Activated CD8-positive, alpha-beta T cell treated with anti-CD3 and anti-CD28 coated beads for 36 hours (primary cell): ENCODE measurements around the gene MAPK14. TPM values are rescaled to one million over a fixed set of nuclear protein-coding genes. Genes with fewer than 3 reads are reported as not detected.

Source experiments
- ATAC-seq: fragments of 200-7000 bp; cut with Tn5 transposase; one replicate; pipeline ENCODE4 v1.10.0; 2021; ENCODE audit warnings: mild to moderate bottlenecking, moderate library complexity
- CTCF ChIA-PET: fragments of 350-600 bp; sonication (Branson Sonifier 250); formaldehyde crosslinking; loops from one replicate; lab custom pipeline; 2021; ENCODE audit warnings: antibody characterized with exemption; lab: Charles Lee
- POLR2A ChIA-PET: fragments of 350-600 bp; sonication (Branson Sonifier 250); formaldehyde crosslinking; loops from one replicate; lab custom pipeline; 2021; ENCODE audit warnings: antibody characterized with exemption; lab: Charles Lee
- DNase-seq: peaks from one replicate; pipeline ENCODE4 v3.0.0-alpha.2; 2020
- H3K27ac Mint-ChIP-seq: one replicate; pipeline ENCODE4 v1.8.0; 2021; ENCODE audit warnings: mild to moderate bottlenecking, mixed read lengths
- H3K27me3 Mint-ChIP-seq: one replicate; pipeline ENCODE4 v1.8.0; 2021; ENCODE audit warnings: mixed read lengths
- H3K36me3 Mint-ChIP-seq: one replicate; pipeline ENCODE4 v1.8.0; 2021; ENCODE audit warnings: low read depth, mixed read lengths
- H3K4me1 Mint-ChIP-seq: one replicate; pipeline ENCODE4 v1.8.0; 2021; ENCODE audit warnings: low read depth, mixed read lengths
- H3K4me3 Mint-ChIP-seq: one replicate; pipeline ENCODE4 v1.8.0; 2021; ENCODE audit warnings: mild to moderate bottlenecking, moderate library complexity, mixed read lengths
- H3K9me3 Mint-ChIP-seq: one replicate; pipeline ENCODE4 v1.8.0; 2021; ENCODE audit warnings: mixed read lengths
- CTCF ChIP-seq: fragments of 200-600 bp; IDR thresholded peaks from one replicate; pipeline ENCODE4 v1.8.0; 2022; ENCODE audit warnings: antibody characterized with exemption, mild to moderate bottlenecking
- intact Hi-C: fragments of 100-400 bp; cut with micrococcal nuclease; formaldehyde crosslinking; loops from one replicate; pipeline ENCODE4 v1.10.0; 2022
- total RNA-seq, 2 experiments: library from RNA; stranded (reverse); gene quantifications; one replicate each; pipeline ENCODE4 v1.2.3, GENCODE V29; 2021

The MAPK14 gene
- total RNA-seq, 2 experiments from 2014 or later = 45.7 to 49.8 TPM

- intact Hi-C loops = loop anchor here (5.0 to 10.0 kb wide), 2 partner anchors 77 to 245 kb away; partner anchors contain the start of gene BRPF3
- Mint-ChIP-seq H3K27me3 (no peaks in the 10 kb centered on the region), H3K27ac (peak overlapping the region; percentile 97), H3K4me3 (peak overlapping the region; percentile 64), H3K36me3 (peaks cover 20% of the 10 kb centered on the region), H3K9me3 (no peaks in the 10 kb centered on the region), H3K4me1 (peaks cover 84% of the 10 kb centered on the region)
- DNase-seq (no peak), ATAC-seq (peak; percentile 3)
- ChIA-PET POLR2A (interaction anchor here (3.1 to 4.3 kb wide), 3 partner anchors 10 to 92 kb away, joined by 13 to 42 read pairs (median 23); partner anchors contain the start of genes MAPK13 and MAPK14), CTCF (interaction anchor here (1.8 to 4.3 kb wide), 8 partner anchors 8 to 240 kb away, joined by 4 to 37 read pairs (median 11); partner anchors contain the start of genes MAPK13 and MAPK14)
- TF ChIP-seq CTCF = no peak
These were observed 92.4 kb downstream of the MAPK14 start for GRCh38 chr6:36120018-36120417.

- Mint-ChIP-seq H3K4me1 (peaks cover 83% of the 10 kb centered on the region), H3K9me3 (no peaks in the 10 kb centered on the region), H3K36me3 (peaks cover 20% of the 10 kb centered on the region), H3K27ac (peak overlapping the region; percentile 97), H3K4me3 (peak overlapping the region; percentile 64), H3K27me3 (no peaks in the 10 kb centered on the region)
- DNase-seq = peak; percentile 89
- no peak for TF ChIP-seq CTCF
- POLR2A ChIA-PET = interaction anchor here (1.0 to 4.3 kb wide), 4 partner anchors 11 to 474 kb away, joined by 3 to 42 read pairs (median 13); partner anchors contain the start of genes BRPF3, MAPK13, MAPK14 and SRSF3
- intact Hi-C loops = loop anchor here (5.0 to 10.0 kb wide), 2 partner anchors 77 to 244 kb away; partner anchors contain the start of gene BRPF3
- CTCF ChIA-PET = interaction anchor here (1.3 to 4.3 kb wide), 13 partner anchors 9 to 240 kb away, joined by 3 to 37 read pairs (median 7); partner anchors contain the start of genes MAPK13 and MAPK14
- peak; percentile 52 for ATAC-seq
These were observed 92.9 kb downstream of the MAPK14 start for GRCh38 chr6:36120539-36120938.

- ATAC-seq (peak; percentile 43), DNase-seq (peak; percentile 88)
- H3K4me1 Mint-ChIP-seq = peaks cover 84% of the 10 kb centered on the region
- H3K36me3 Mint-ChIP-seq = peaks cover 20% of the 10 kb centered on the region
- no peak for TF ChIP-seq CTCF
- no peaks in the 10 kb centered on the region for H3K9me3 Mint-ChIP-seq
- peak overlapping the region; percentile 64 for H3K4me3 Mint-ChIP-seq
- intact Hi-C loops = loop anchor here (5.0 to 10.0 kb wide), 2 partner anchors 76 to 244 kb away; partner anchors contain the start of gene BRPF3
- no peaks in the 10 kb centered on the region for H3K27me3 Mint-ChIP-seq
- ChIA-PET CTCF (interaction anchor here (0.9 to 4.3 kb wide), 17 partner anchors 9 to 239 kb away, joined by 3 to 37 read pairs (median 5); partner anchors contain the start of genes MAPK13 and MAPK14), POLR2A (interaction anchor here (1.0 to 4.3 kb wide), 6 partner anchors 9 to 474 kb away, joined by 3 to 42 read pairs (median 4); partner anchors contain the start of genes BRPF3, MAPK13, MAPK14 and SRSF3)
- H3K27ac Mint-ChIP-seq = peak overlapping the region; percentile 97
These were observed 93.6 kb downstream of the MAPK14 start for GRCh38 chr6:36120979-36121786.

GRCh38 chr6:36121787-36122494 is 94.3 kb downstream of the MAPK14 start:
- no peak for DNase-seq
- H3K36me3 Mint-ChIP-seq = peaks cover 16% of the 10 kb centered on the region
- ChIA-PET POLR2A (interaction anchor here (0.8 to 4.3 kb wide), 8 partner anchors 10 to 478 kb away, joined by 3 to 42 read pairs (median 4); partner anchors contain the start of genes BRPF3, MAPK13, MAPK14 and SRSF3), CTCF (interaction anchor here (0.9 to 4.3 kb wide), 18 partner anchors 9 to 238 kb away, joined by 3 to 37 read pairs (median 5); partner anchors contain the start of genes MAPK13 and MAPK14)
- intact Hi-C loops = loop anchor here (5.0 to 10.0 kb wide), 2 partner anchors 75 to 243 kb away; partner anchors contain the start of gene BRPF3
- no peak for TF ChIP-seq CTCF
- H3K4me1 Mint-ChIP-seq = peaks cover 86% of the 10 kb centered on the region
- ATAC-seq = no peak
- H3K4me3 Mint-ChIP-seq = no peak overlapping the region
- H3K27ac Mint-ChIP-seq = peak overlapping the region; percentile 97
- H3K27me3 Mint-ChIP-seq = no peaks in the 10 kb centered on the region
- H3K9me3 Mint-ChIP-seq = no peaks in the 10 kb centered on the region
